Ovary (tissue), 3 donors: Measurements from ENCODE around the gene AGAP2.

Experiments used
- EP300 ChIP-seq: sonication (generic); formaldehyde crosslinking; IDR thresholded peaks from one replicate; pipeline ENCODE4 v1.6.1; 2017; ENCODE audit warnings: antibody characterized with exemption
- POLR2A ChIP-seq: fragments of 450-650 bp; IDR thresholded peaks from one replicate; pipeline ENCODE4 v1.6.1; 2017; ENCODE audit warnings: antibody characterized with exemption, mild to moderate bottlenecking, moderate library complexity
- TF ChIP-seq, protein P1 (sequence below), 3 donors: fragments of 450-650 bp in 2 of 3; fragments of 200-600 bp in 1 of 3; IDR thresholded peaks; one replicate each; pipeline versions ENCODE4 v1.5.1 to v1.8.0; 2016 to 2022; ENCODE audit warnings: antibody characterized with exemption in 3 of 3, mild to moderate bottlenecking in 1 of 3
- donor health status: DM: no; HTN: no; CAD: no.

- TF ChIP-seq, protein P1, sequence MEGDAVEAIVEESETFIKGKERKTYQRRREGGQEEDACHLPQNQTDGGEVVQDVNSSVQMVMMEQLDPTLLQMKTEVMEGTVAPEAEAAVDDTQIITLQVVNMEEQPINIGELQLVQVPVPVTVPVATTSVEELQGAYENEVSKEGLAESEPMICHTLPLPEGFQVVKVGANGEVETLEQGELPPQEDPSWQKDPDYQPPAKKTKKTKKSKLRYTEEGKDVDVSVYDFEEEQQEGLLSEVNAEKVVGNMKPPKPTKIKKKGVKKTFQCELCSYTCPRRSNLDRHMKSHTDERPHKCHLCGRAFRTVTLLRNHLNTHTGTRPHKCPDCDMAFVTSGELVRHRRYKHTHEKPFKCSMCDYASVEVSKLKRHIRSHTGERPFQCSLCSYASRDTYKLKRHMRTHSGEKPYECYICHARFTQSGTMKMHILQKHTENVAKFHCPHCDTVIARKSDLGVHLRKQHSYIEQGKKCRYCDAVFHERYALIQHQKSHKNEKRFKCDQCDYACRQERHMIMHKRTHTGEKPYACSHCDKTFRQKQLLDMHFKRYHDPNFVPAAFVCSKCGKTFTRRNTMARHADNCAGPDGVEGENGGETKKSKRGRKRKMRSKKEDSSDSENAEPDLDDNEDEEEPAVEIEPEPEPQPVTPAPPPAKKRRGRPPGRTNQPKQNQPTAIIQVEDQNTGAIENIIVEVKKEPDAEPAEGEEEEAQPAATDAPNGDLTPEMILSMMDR (IDR thresholded peaks at IDR 0.05), result no peak
- TF ChIP-seq EP300 (no peak), POLR2A (no peak)
Measured at GRCh38 chr12:57723630-57723962, 14.9 kb downstream of the AGAP2 start.
